ENCODE data around the gene COL5A1. TPM values are rescaled to one million over a fixed set of nuclear protein-coding genes. Genes with fewer than 3 reads are reported as not detected.

The COL5A1 gene
- total RNA-seq, 4 donors from 2014 or later: 4.8 to 16.5 (median 9.4) TPM

DNA sequence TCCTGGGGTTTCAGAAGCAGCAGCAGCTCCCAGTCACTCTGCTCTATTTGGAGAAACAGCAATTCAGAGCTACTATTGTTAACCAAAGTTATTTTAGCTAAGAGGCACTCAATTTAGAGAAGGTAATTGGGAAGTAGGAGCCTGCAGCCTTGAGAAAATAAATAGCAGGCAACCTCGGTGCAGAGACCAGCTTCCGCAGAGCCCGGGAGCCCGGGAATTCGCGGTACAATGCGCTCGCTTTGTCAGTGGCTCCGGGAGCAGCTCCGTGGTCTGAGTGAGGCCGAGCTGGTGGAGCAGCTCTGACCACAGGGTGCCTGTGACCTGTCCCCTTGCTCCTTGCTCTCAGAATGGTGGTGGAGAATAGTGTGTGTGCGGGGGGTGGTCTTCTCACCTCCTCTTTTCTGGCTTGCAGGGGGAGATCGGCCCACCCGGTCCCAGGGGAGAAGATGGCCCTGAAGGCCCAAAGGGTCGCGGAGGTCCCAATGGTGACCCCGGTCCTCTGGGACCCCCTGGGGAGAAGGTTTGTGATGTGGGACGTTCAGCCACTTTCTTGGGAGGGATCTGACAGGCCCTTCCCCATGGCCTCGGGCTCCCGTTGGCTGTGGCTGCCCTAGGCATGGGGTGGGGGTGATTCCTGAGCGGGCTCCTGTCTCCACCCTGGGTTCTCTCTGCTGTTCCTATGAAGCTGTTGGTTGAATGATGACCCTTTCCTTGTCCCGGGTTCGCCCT lies 143.1 kb downstream of the COL5A1 start:
- no peak overlapping the region for H3K4me3 ChIP-seq (replicated peaks in 1 of 3)
- H3K27ac ChIP-seq: no peak overlapping the region
- 47 to 50% methylated on average over 13 to 20 of the region's 23 CpGs for WGBS, 2 donors
- no peaks in the 10 kb centered on the region for H3K27me3 ChIP-seq
- intact Hi-C loops (cut with DNase I): no loop called here
- H3K4me1 ChIP-seq: peaks cover 14 to 27% of the 10 kb centered on the region in 2 donors
- no peaks in the 10 kb centered on the region for H3K9me3 ChIP-seq
- H3K36me3 ChIP-seq: no peaks in the 10 kb centered on the region
- peak; percentile 61 to 76 for DNase-seq
- TF ChIP-seq, protein P1, sequence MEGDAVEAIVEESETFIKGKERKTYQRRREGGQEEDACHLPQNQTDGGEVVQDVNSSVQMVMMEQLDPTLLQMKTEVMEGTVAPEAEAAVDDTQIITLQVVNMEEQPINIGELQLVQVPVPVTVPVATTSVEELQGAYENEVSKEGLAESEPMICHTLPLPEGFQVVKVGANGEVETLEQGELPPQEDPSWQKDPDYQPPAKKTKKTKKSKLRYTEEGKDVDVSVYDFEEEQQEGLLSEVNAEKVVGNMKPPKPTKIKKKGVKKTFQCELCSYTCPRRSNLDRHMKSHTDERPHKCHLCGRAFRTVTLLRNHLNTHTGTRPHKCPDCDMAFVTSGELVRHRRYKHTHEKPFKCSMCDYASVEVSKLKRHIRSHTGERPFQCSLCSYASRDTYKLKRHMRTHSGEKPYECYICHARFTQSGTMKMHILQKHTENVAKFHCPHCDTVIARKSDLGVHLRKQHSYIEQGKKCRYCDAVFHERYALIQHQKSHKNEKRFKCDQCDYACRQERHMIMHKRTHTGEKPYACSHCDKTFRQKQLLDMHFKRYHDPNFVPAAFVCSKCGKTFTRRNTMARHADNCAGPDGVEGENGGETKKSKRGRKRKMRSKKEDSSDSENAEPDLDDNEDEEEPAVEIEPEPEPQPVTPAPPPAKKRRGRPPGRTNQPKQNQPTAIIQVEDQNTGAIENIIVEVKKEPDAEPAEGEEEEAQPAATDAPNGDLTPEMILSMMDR (IDR thresholded peaks at IDR 0.05): no peak
- TF ChIP-seq POLR2A (IDR thresholded peaks at IDR 0.05): no peak

DNA sequence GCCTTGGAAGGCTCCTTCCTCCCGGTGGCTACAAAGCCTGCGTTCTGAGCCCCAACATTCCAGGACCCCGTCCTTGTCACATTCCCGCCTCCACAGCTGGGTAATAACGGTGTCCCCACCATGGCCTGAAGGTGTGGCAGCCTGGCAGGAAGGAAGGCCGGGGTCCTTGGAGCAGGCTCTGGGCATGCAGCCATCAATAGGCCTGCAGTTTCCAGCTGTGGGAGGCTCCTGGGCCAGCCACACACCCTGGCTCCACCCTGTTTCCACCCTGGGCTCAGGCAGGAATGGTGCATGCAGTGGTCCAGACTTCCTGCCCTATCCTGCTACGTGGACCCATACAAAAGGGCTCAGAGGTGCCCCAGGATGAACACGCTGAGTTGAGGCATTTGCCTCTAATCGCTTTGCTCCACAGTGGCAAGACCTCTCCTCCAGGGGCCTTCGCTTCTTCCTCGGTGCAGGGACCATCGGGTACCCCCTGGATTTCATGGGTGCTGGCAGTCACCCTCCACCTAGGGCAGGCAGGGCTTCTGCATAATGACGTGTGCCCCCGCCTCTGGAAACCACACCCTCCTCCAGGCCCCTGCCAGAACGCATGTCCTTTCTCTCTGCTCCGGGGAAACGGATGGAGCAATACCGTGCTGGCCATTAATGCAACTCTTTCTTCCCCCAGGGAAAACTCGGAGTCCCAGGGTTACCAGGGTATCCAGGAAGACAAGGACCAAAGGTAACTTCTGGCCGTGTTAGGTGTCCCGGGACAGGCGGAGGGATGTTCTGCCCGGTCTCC lies 143.9 kb downstream of the COL5A1 start:
- no peaks in the 10 kb centered on the region for H3K36me3 ChIP-seq
- H3K4me3 ChIP-seq (replicated peaks in 1 of 3): no peak overlapping the region
- H3K27ac ChIP-seq: no peak overlapping the region
- 62 to 73% methylated on average over 23 of the region's 23 CpGs for WGBS, 2 donors
- intact Hi-C loops (cut with DNase I): no loop called here
- H3K27me3 ChIP-seq: no peaks in the 10 kb centered on the region
- peak; percentile 6 to 21 for DNase-seq
- no peaks in the 10 kb centered on the region for H3K9me3 ChIP-seq
- TF ChIP-seq, protein P1 (IDR thresholded peaks at IDR 0.05): no peak
- no peak for TF ChIP-seq POLR2A (IDR thresholded peaks at IDR 0.05)
- peaks cover 14 to 27% of the 10 kb centered on the region in 2 donors for H3K4me1 ChIP-seq

- Histone ChIP-seq H3K36me3 (no peaks in the 10 kb centered on the region), H3K27ac (no peak overlapping the region), H3K27me3 (no peaks in the 10 kb centered on the region), H3K9me3 (no peaks in the 10 kb centered on the region), H3K4me1 (peaks cover 14 to 27% of the 10 kb centered on the region in 2 donors), H3K4me3 (replicated peaks in 1 of 3) (no peak overlapping the region)
- WGBS, 2 donors: 88 to 93% methylated on average over 7 of the region's 8 CpGs
- intact Hi-C loops (cut with DNase I): no loop called here
- TF ChIP-seq, protein P1 (IDR thresholded peaks at IDR 0.05): no peak
- TF ChIP-seq POLR2A (IDR thresholded peaks at IDR 0.05): no peak
- no peak for DNase-seq
These were observed 146.3 kb downstream of the COL5A1 start for GRCh38 chr9:134787601-134788531.

- intact Hi-C loops (cut with DNase I): no loop called here
- no peak for TF ChIP-seq POLR2A (IDR thresholded peaks at IDR 0.05)
- TF ChIP-seq, protein P1 (IDR thresholded peaks at IDR 0.05): no peak
- H3K27ac ChIP-seq: no peak overlapping the region
- H3K9me3 ChIP-seq: no peaks in the 10 kb centered on the region
- no peaks in the 10 kb centered on the region for H3K27me3 ChIP-seq
- H3K36me3 ChIP-seq: no peaks in the 10 kb centered on the region
- no peak overlapping the region for H3K4me3 ChIP-seq (replicated peaks in 1 of 3)
- 55 to 63% methylated on average over 8 of the region's 8 CpGs for WGBS, 2 donors
- H3K4me1 ChIP-seq: peaks cover 11 to 18% of the 10 kb centered on the region in 2 donors
- no peak for DNase-seq
These were observed 147.6 kb downstream of the COL5A1 start for GRCh38 chr9:134789168-134789567.
